Heart right ventricle (tissue), 16 donors: ENCODE results near the gene LRMDA. TPM values are rescaled to one million over a fixed set of nuclear protein-coding genes. Genes with fewer than 3 reads are reported as not detected.

ENCODE experiments used
- ATAC-seq, 8 donors: fragments of 200-7000 bp; cut with Tn5 transposase; one replicate each; pipeline ENCODE4 v1.9.1; 2020; ENCODE audit warnings: mild to moderate bottlenecking in 8 of 8, moderate library complexity in 8 of 8, moderate number of reproducible peaks in 1 of 8
- DNase-seq, 2 donors: peaks; one replicate each; pipeline ENCODE4 v3.0.0-alpha.2; 2020
- H3K27ac ChIP-seq, 10 donors: fragments of 200-600 bp; sonication (generic) in 2 of 10; one replicate each; pipeline versions ENCODE4 v1.5.0 to v1.8.0; 2020 to 2022; ENCODE audit warnings: mild to moderate bottlenecking in 3 of 10
- H3K27me3 ChIP-seq, 7 donors: fragments of 200-600 bp; one replicate each; pipeline ENCODE4 v1.8.0; 2021 to 2022; ENCODE audit warnings: mild to moderate bottlenecking in 2 of 7
- H3K36me3 ChIP-seq, 9 donors: fragments of 200-600 bp; sonication (generic) in 1 of 9; one replicate each; pipeline versions ENCODE4 v1.5.0 to v1.8.0; 2020 to 2022; ENCODE audit warnings: mild to moderate bottlenecking in 2 of 9
- H3K4me1 ChIP-seq, 9 donors: fragments of 200-600 bp; sonication (generic) in 1 of 9; one replicate each; pipeline versions ENCODE4 v1.5.0 to v1.8.0; 2020 to 2022; ENCODE audit warnings: mild to moderate bottlenecking in 4 of 9
- H3K4me3 ChIP-seq, 10 donors: fragments of 200-600 bp; sonication (generic) in 2 of 10; one replicate each; pipeline versions ENCODE4 v1.5.0 to v1.8.0; 2020 to 2022; ENCODE audit warnings: mild to moderate bottlenecking in 7 of 10, moderate library complexity in 2 of 10
- H3K9me3 ChIP-seq, 11 donors: fragments of 200-600 bp in 10 of 11; sonication (generic) in 2 of 11; one replicate each; pipeline versions ENCODE4 v1.5.0 to v1.8.0; 2013 to 2022; ENCODE audit warnings: mild to moderate bottlenecking in 2 of 11, control low read depth in 1 of 11, moderate library complexity in 1 of 11
- CTCF ChIP-seq, 9 donors: fragments of 200-600 bp; sonication (generic) in 2 of 9; IDR thresholded peaks; one replicate each; pipeline versions ENCODE4 v1.5.0 to v1.8.0; 2021 to 2022; ENCODE audit warnings: antibody characterized with exemption in 9 of 9, mild to moderate bottlenecking in 5 of 9, moderate library complexity in 1 of 9
- WGBS, 2 donors: extraction: QIAGEN DNeasy Blood & Tissue Kit; methylation state at CpG; one replicate each; pipeline ENCODE4 v1.1.7; 2013; ENCODE audit warnings: inconsistent platforms in 1 of 2; 5-methylcytosine and 5-hydroxymethylcytosine counted together
- intact Hi-C, 10 donors: fragments of 100-400 bp; cut with DNase I; formaldehyde crosslinking; loops; one replicate each; pipeline versions ENCODE4 v1.11.1 to v1.14.2; 2022
- polyA plus RNA-seq, 2 donors: library from polyadenylated mRNA; stranded (reverse); fragments of 200-250 nt; gene quantifications; one replicate each; pipeline ENCODE4 v1.2.3, GENCODE V29; 2013
- total RNA-seq, 10 donors: library from RNA; stranded (reverse); fragmentation: NEBNext Ultra II Directional in 3 of 10; extraction: Animal tissue kit (Norgen Biotek cat#: 25700) in 3 of 10; gene quantifications; one replicate each; pipeline versions ENCODE4 v1.2.1 to v1.2.4, GENCODE V29; 2021 to 2023
- donor health status: Arrhythmogenic right ventricular cardiomyopathy.
- donor health status: ischemic (EF 13 %, LVEDD 7.1; RV severe dilation, severe dysfunction).
- donor health status: healthy with polysubstance abuse.
- donor health status: DM: no; HTN: yes; CAD: no.
- donor health status: DM: no; HTN: no; CAD: no.
- donor health status: ischemic (EF 25% LVEDD 6.9; RV normal size, moderate dysfunction).
- donor health status: ischemic (EF 25% LVEDD 5.7; RV mildly dilated, moderate dysfunction).
- donor health status: healthy.
- donor health status: DM: yes; HTN: yes; CAD: no.
- donor health status: Ischemic cardiomyopathy.
- donor health status: ischemic (EF 35%, LVEDD 5.7; RV mildly dilated, moderate dysfunction).
- donor health status: nonischemic (EF 11% LVEDD 7.7; RV severe dilation, severe dysfunction).
- donor health status: DM: yes; HTN: yes; CAD: no.
- donor health status: PGD.
- donor health status: ischemic (EF 29% LVEDD 5.4; RV normal size, mild dysfunction).
- donor health status: nonischemic (EF 23%, LVEDD 6.1; RV moderate dilation, normal function).

Gene LRMDA
- total and polyA plus RNA-seq, 12 donors, result 4.0 to 59.8 (median 12.7) TPM

GRCh38 chr10:76252733-76253132 is 821.3 kb downstream of the LRMDA start:
- H3K36me3 ChIP-seq, result no peaks in the 10 kb centered on the region
- H3K4me3 ChIP-seq, result no peak overlapping the region
- no peak for DNase-seq
- no peak overlapping the region for H3K27ac ChIP-seq
- intact Hi-C loops, result no loop called here
- TF ChIP-seq CTCF (IDR thresholded peaks at IDR 0.05), result no peak
- H3K4me1 ChIP-seq, result no peaks in the 10 kb centered on the region
- no peak for ATAC-seq
- H3K9me3 ChIP-seq, result no peaks in the 10 kb centered on the region
- H3K27me3 ChIP-seq, result no peaks in the 10 kb centered on the region
- WGBS, 2 donors, result 80 to 82% methylated on average over 7 of the region's 7 CpGs

GRCh38 chr10:76255241-76255640 is 823.8 kb downstream of the LRMDA start:
- intact Hi-C loops, result no loop called here
- H3K4me3 ChIP-seq, result no peak overlapping the region
- no peaks in the 10 kb centered on the region for H3K27me3 ChIP-seq
- no peaks in the 10 kb centered on the region for H3K4me1 ChIP-seq
- no peaks in the 10 kb centered on the region for H3K36me3 ChIP-seq
- no peak for DNase-seq
- H3K27ac ChIP-seq, result no peak overlapping the region
- no peak for TF ChIP-seq CTCF (IDR thresholded peaks at IDR 0.05)
- no peak for ATAC-seq
- H3K9me3 ChIP-seq, result peaks cover 0 to 18% (median 9%) of the 10 kb centered on the region in 11 donors
- 98% methylated on average over 1 of the region's 1 CpG for WGBS, 2 donors

- H3K27me3 ChIP-seq, result no peaks in the 10 kb centered on the region
- no peaks in the 10 kb centered on the region for H3K4me1 ChIP-seq
- H3K27ac ChIP-seq, result no peak overlapping the region
- no peaks in the 10 kb centered on the region for H3K36me3 ChIP-seq
- intact Hi-C loops, result no loop called here
- no peak for TF ChIP-seq CTCF (IDR thresholded peaks at IDR 0.05)
- H3K9me3 ChIP-seq, result peaks cover 0 to 31% (median 17%) of the 10 kb centered on the region in 11 donors
- ATAC-seq (no peak), DNase-seq (no peak)
- WGBS, 2 donors, result 87 to 88% methylated on average over 1 of the region's 1 CpG
- H3K4me3 ChIP-seq, result no peak overlapping the region
Observed at GRCh38 chr10:76257816-76258215, 826.4 kb downstream of the LRMDA start.

- WGBS, 2 donors, result 62 to 64% methylated on average over 4 of the region's 4 CpGs
- H3K4me3 ChIP-seq, result no peak overlapping the region
- ATAC-seq (no peak), DNase-seq (no peak)
- TF ChIP-seq CTCF (IDR thresholded peaks at IDR 0.05), result no peak
- H3K9me3 ChIP-seq, result peaks cover 0 to 12% (median 2%) of the 10 kb centered on the region in 11 donors
- H3K4me1 ChIP-seq, result no peaks in the 10 kb centered on the region
- H3K27me3 ChIP-seq, result no peaks in the 10 kb centered on the region
- intact Hi-C loops, result no loop called here
- no peaks in the 10 kb centered on the region for H3K36me3 ChIP-seq
- no peak overlapping the region for H3K27ac ChIP-seq
Observed at GRCh38 chr10:76265441-76266113, 834.2 kb downstream of the LRMDA start.
